ENCODE results near the gene NSDHL.
A peak's percentile ranks its signal among the peaks of the same experiment; 100 is the strongest.

The NSDHL gene

DNA sequence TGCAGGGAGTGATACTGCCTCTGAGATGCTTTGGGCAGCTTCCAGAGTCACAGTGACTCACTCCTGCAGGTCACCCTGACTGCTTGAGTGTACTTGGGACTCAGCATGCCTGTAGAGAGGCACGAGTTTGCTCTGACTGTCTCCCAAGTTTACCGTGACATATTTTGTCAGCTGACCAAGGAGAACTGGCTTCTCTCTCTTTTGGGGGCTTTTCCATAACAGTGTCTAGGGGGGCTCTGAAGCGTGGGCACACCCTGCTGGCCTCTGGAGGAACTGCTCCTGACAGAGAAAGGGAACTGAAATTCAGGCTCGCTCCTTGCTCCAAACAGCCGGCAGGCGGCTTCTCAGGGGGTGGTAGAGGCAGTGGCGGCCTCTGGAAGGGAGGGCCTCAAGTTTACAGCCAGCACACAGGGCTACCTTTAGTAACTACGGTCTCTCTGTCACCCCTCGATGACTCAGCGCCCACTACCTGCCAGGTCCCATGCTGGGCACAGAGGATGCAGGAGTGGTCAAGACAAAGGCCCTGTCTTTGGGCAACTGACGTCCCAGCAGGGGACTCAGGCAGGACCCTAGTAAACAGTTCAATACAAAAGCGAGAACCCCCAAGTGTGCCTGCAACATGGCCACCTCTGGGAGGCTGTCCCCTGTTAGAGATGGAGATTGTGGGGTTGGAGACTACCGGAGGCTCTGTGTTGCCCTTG is 84.8 kb downstream of the NSDHL start:
- peak; percentile 84 for ATAC-seq
- TF ChIP-seq ISL1 (CRISPR knock-in tag; IDR thresholded peaks at IDR 0.05): no peak
- TF ChIP-seq ZFP30 (CRISPR knock-in tag; IDR thresholded peaks at IDR 0.05): no peak
- no peak for TF ChIP-seq TCF4 (CRISPR knock-in tag; IDR thresholded peaks at IDR 0.05; ENCODE audit: borderline replicate concordance)
- TF ChIP-seq, protein P1, sequence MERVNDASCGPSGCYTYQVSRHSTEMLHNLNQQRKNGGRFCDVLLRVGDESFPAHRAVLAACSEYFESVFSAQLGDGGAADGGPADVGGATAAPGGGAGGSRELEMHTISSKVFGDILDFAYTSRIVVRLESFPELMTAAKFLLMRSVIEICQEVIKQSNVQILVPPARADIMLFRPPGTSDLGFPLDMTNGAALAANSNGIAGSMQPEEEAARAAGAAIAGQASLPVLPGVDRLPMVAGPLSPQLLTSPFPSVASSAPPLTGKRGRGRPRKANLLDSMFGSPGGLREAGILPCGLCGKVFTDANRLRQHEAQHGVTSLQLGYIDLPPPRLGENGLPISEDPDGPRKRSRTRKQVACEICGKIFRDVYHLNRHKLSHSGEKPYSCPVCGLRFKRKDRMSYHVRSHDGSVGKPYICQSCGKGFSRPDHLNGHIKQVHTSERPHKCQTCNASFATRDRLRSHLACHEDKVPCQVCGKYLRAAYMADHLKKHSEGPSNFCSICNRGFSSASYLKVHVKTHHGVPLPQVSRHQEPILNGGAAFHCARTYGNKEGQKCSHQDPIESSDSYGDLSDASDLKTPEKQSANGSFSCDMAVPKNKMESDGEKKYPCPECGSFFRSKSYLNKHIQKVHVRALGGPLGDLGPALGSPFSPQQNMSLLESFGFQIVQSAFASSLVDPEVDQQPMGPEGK (CRISPR knock-in tag; IDR thresholded peaks at IDR 0.05; ENCODE audit: borderline replicate concordance): no peak
- no peak for TF ChIP-seq PPARA (CRISPR knock-in tag; IDR thresholded peaks at IDR 0.05; ENCODE audit: borderline replicate concordance)
- no peak for TF ChIP-seq BACH2 (CRISPR knock-in tag; IDR thresholded peaks at IDR 0.05; ENCODE audit: borderline replicate concordance)
- no peak for TF ChIP-seq ESRRG (CRISPR knock-in tag; IDR thresholded peaks at IDR 0.05)
- TF ChIP-seq TOX (CRISPR knock-in tag; IDR thresholded peaks at IDR 0.05; ENCODE audit: borderline replicate concordance): no peak
- TF ChIP-seq, protein P2, sequence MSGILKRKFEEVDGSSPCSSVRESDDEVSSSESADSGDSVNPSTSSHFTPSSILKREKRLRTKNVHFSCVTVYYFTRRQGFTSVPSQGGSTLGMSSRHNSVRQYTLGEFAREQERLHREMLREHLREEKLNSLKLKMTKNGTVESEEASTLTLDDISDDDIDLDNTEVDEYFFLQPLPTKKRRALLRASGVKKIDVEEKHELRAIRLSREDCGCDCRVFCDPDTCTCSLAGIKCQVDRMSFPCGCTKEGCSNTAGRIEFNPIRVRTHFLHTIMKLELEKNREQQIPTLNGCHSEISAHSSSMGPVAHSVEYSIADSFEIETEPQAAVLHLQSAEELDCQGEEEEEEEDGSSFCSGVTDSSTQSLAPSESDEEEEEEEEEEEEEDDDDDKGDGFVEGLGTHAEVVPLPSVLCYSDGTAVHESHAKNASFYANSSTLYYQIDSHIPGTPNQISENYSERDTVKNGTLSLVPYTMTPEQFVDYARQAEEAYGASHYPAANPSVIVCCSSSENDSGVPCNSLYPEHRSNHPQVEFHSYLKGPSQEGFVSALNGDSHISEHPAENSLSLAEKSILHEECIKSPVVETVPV (CRISPR knock-in tag; IDR thresholded peaks at IDR 0.05): no peak
- no peak for TF ChIP-seq SNAI2 (CRISPR knock-in tag; IDR thresholded peaks at IDR 0.05)
- TF ChIP-seq ZC3H10 (CRISPR knock-in tag; IDR thresholded peaks at IDR 0.05): no peak
- TF ChIP-seq RARB (CRISPR knock-in tag; IDR thresholded peaks at IDR 0.05): no peak
- no peak for TF ChIP-seq OSR1 (CRISPR knock-in tag; IDR thresholded peaks at IDR 0.05)

DNA sequence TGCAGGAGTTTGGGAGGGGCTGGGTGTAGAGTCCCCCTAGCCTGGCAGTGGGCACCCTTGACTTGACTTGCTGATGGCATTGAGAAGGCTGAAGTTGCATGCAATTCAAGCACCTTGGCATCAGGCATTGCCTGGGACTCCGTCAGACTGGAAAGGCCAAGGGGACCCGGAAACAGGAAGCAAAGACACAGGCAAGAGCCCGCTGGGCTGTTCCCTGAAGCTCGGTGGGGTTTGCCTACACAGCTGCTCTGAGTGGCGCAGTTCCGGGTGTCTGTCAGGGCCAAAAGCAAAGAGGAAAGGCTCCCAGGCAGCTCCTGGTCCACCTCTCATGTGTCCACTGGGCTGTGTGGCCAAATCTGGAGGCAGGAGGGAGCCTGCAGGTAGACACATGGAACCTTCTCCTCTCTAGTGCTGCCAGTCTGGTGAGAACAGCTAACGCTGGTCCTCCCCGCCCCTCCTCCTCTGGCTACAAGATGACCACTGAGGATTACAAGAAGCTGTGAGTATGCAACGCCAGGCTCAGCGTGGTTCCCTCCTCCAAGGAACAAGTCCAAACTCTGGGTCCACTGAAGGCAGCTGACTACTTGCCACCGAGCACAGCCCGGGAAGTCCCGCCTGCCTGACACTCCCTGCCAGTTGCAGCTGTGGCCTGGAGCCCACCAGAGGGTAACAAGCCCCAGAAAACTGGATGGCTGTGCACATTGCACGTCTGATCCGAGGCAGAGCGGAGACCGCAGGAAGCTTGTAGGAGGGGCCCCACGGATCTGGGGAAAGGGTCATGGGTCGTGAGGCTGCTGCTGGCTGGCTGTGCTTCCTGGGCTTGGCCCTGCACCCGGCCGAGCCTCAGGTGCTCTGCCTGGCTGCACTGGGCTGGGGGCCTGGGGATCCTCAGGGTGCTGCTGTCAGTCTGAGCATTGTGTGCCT is 87.1 kb downstream of the NSDHL start:
- no peak for TF ChIP-seq CSDC2 (CRISPR knock-in tag; IDR thresholded peaks at IDR 0.05)
- TF ChIP-seq SNAI2 (CRISPR knock-in tag; IDR thresholded peaks at IDR 0.05): no peak
- TF ChIP-seq, protein P3, sequence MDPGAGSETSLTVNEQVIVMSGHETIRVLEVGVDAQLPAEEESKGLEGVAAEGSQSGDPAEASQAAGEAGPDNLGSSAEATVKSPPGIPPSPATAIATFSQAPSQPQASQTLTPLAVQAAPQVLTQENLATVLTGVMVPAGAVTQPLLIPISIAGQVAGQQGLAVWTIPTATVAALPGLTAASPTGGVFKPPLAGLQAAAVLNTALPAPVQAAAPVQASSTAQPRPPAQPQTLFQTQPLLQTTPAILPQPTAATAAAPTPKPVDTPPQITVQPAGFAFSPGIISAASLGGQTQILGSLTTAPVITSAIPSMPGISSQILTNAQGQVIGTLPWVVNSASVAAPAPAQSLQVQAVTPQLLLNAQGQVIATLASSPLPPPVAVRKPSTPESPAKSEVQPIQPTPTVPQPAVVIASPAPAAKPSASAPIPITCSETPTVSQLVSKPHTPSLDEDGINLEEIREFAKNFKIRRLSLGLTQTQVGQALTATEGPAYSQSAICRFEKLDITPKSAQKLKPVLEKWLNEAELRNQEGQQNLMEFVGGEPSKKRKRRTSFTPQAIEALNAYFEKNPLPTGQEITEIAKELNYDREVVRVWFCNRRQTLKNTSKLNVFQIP (CRISPR knock-in tag; IDR thresholded peaks at IDR 0.05; ENCODE audit: borderline replicate concordance, low read depth): no peak
- TF ChIP-seq, protein P4, sequence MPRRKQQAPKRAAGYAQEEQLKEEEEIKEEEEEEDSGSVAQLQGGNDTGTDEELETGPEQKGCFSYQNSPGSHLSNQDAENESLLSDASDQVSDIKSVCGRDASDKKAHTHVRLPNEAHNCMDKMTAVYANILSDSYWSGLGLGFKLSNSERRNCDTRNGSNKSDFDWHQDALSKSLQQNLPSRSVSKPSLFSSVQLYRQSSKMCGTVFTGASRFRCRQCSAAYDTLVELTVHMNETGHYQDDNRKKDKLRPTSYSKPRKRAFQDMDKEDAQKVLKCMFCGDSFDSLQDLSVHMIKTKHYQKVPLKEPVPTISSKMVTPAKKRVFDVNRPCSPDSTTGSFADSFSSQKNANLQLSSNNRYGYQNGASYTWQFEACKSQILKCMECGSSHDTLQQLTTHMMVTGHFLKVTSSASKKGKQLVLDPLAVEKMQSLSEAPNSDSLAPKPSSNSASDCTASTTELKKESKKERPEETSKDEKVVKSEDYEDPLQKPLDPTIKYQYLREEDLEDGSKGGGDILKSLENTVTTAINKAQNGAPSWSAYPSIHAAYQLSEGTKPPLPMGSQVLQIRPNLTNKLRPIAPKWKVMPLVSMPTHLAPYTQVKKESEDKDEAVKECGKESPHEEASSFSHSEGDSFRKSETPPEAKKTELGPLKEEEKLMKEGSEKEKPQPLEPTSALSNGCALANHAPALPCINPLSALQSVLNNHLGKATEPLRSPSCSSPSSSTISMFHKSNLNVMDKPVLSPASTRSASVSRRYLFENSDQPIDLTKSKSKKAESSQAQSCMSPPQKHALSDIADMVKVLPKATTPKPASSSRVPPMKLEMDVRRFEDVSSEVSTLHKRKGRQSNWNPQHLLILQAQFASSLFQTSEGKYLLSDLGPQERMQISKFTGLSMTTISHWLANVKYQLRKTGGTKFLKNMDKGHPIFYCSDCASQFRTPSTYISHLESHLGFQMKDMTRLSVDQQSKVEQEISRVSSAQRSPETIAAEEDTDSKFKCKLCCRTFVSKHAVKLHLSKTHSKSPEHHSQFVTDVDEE (CRISPR knock-in tag; IDR thresholded peaks at IDR 0.05): no peak
- no peak for TF ChIP-seq ZFP3 (CRISPR knock-in tag; IDR thresholded peaks at IDR 0.05)
- TF ChIP-seq, protein P1 (CRISPR knock-in tag; IDR thresholded peaks at IDR 0.05; ENCODE audit: borderline replicate concordance): no peak
- TF ChIP-seq ARNTL (CRISPR knock-in tag; IDR thresholded peaks at IDR 0.05; ENCODE audit: borderline replicate concordance, low read depth): no peak
- TF ChIP-seq ZNF8 (CRISPR knock-in tag; IDR thresholded peaks at IDR 0.05): no peak
- no peak for TF ChIP-seq ISL1 (CRISPR knock-in tag; IDR thresholded peaks at IDR 0.05)
- TF ChIP-seq ZFP30 (CRISPR knock-in tag; IDR thresholded peaks at IDR 0.05): no peak
- TF ChIP-seq ZNF565 (CRISPR knock-in tag; conservative IDR thresholded peaks at IDR 0.05; ENCODE audit: low read depth): no peak
- TF ChIP-seq ZNF70 (CRISPR knock-in tag; IDR thresholded peaks at IDR 0.05): no peak
- TF ChIP-seq PPARA (CRISPR knock-in tag; IDR thresholded peaks at IDR 0.05; ENCODE audit: borderline replicate concordance): no peak
- no peak for ATAC-seq

Data from SK-N-SH treated with all-trans-retinoic acid at 6 μM for 48 hours (cell line).